Smooth muscle cell of bladder (primary cell): ENCODE results near the gene PPP1R27. TPM values are rescaled to one million over a fixed set of nuclear protein-coding genes. Genes with fewer than 3 reads are reported as not detected.

Experiments used
- total RNA-seq: library from RNA; depleted of rRNA; stranded (reverse); fragments of >200 nt; gene quantifications from 2 replicates; pipeline ENCODE4 v1.2.3, GENCODE V29; 2014

PPP1R27 gene
- not detected in 2 replicates for total RNA-seq

GRCh38 chr17:81834831-81835267 is at the start of gene PPP1R27:
PPP1R27 (minus strand) TSS chr17:81835050; CDS start chr17:81834953, 97 bp downstream.

GRCh38 chr17:81870981-81871386 is 36.1 kb upstream of the PPP1R27 start, which contains the start of gene ARHGDIA:
ARHGDIA (minus strand) TSS chr17:81871337; CDS start chr17:81869930, 1,407 bp downstream.

GRCh38 chr17:81859906-81860755 is 25.3 kb upstream of the PPP1R27 start, which contains the start of gene P4HB:
P4HB (minus strand) TSS chr17:81860535; CDS start chr17:81860471, 64 bp downstream.

GRCh38 chr17:81833160-81833920 is 1.5 kb downstream of the PPP1R27 start, which contains the start of gene MCRIP1:
MCRIP1 (minus strand) TSS chr17:81833291; CDS start chr17:81824506, 8,785 bp downstream.

GRCh38 chr17:81803728-81804558 is 30.9 kb downstream of the PPP1R27 start, which contains the start of gene GCGR:
GCGR (plus strand) TSS chr17:81804150; CDS start chr17:81809019, 4,869 bp downstream.

Other genes starting within 250 kb of the PPP1R27 start
- 49.4 and 70.4 TPM in 2 replicates for gene NPLOC4, start 197.9 kb downstream of the PPP1R27 start, total RNA-seq
- gene TSPAN10, start 197.9 kb downstream of the PPP1R27 start, total RNA-seq = 0.57 and 2.1 TPM in 2 replicates
- 0.65 TPM in 1 of 2 replicates, not detected in the other for gene PDE6G, start 178.5 kb downstream of the PPP1R27 start, total RNA-seq
- 30.7 and 33.1 TPM in 2 replicates for gene OXLD1, start 168.4 kb downstream of the PPP1R27 start, total RNA-seq
- gene CCDC137, start 168.3 kb downstream of the PPP1R27 start, total RNA-seq = 6.5 TPM in 2 replicates
- 25.5 and 37.8 TPM in 2 replicates for gene ARL16, start 151.3 kb downstream of the PPP1R27 start, total RNA-seq
- gene HGS, start 151.0 kb downstream of the PPP1R27 start, total RNA-seq = 54.6 and 69.7 TPM in 2 replicates
- gene MRPL12, start 131.7 kb downstream of the PPP1R27 start, total RNA-seq = 5.4 and 6.6 TPM in 2 replicates
- 6.1 and 6.3 TPM in 2 replicates for gene SLC25A10, start 122.8 kb downstream of the PPP1R27 start, total RNA-seq
- gene GCGR, start 30.9 kb downstream of the PPP1R27 start, total RNA-seq = 0.09 TPM in 1 of 2 replicates, not detected in the other
- gene MCRIP1, start 1.8 kb downstream of the PPP1R27 start, total RNA-seq = 78.6 and 95.7 TPM in 2 replicates
- 1,172 and 1,485 TPM in 2 replicates for gene P4HB, start 25.5 kb upstream of the PPP1R27 start, total RNA-seq
- 48.4 and 63.1 TPM in 2 replicates for gene ARHGDIA, start 36.3 kb upstream of the PPP1R27 start, total RNA-seq
- gene ALYREF, start 56.5 kb upstream of the PPP1R27 start, total RNA-seq = 109 and 112 TPM in 2 replicates
- 198 and 226 TPM in 2 replicates for gene ANAPC11, start 56.7 kb upstream of the PPP1R27 start, total RNA-seq
- gene NPB, start 67.2 kb upstream of the PPP1R27 start, total RNA-seq = 0.28 and 0.46 TPM in 2 replicates
- gene PCYT2, start 76.3 kb upstream of the PPP1R27 start, total RNA-seq = 61.2 and 81.8 TPM in 2 replicates
- gene SIRT7, start 83.1 kb upstream of the PPP1R27 start, total RNA-seq = 16.9 and 21.2 TPM in 2 replicates
- 13.7 and 17.0 TPM in 2 replicates for gene MAFG, start 92.7 kb upstream of the PPP1R27 start, total RNA-seq
- 105 and 117 TPM in 2 replicates for gene PYCR1, start 102.2 kb upstream of the PPP1R27 start, total RNA-seq
- not detected in 2 replicates for gene MYADML2, start 112.2 kb upstream of the PPP1R27 start, total RNA-seq
- gene NOTUM, start 126.1 kb upstream of the PPP1R27 start, total RNA-seq = under 0.01 and 0.09 TPM in 2 replicates
- 25.0 and 26.6 TPM in 2 replicates for gene ASPSCR1, start 142.6 kb upstream of the PPP1R27 start, total RNA-seq
- 14.4 and 20.1 TPM in 2 replicates for gene CENPX, start 187.8 kb upstream of the PPP1R27 start, total RNA-seq
- gene LRRC45, start 188.3 kb upstream of the PPP1R27 start, total RNA-seq = 9.2 and 11.1 TPM in 2 replicates
- gene RAC3, start 196.6 kb upstream of the PPP1R27 start, total RNA-seq = 5.7 and 10.6 TPM in 2 replicates
- gene DCXR, start 202.6 kb upstream of the PPP1R27 start, total RNA-seq = 44.4 and 57.6 TPM in 2 replicates
- 27.9 and 44.6 TPM in 2 replicates for gene RFNG, start 216.8 kb upstream of the PPP1R27 start, total RNA-seq
- gene GPS1, start 216.8 kb upstream of the PPP1R27 start, total RNA-seq = 85.9 and 88.7 TPM in 2 replicates
- gene DUS1L, start 230.8 kb upstream of the PPP1R27 start, total RNA-seq = 48.6 and 57.0 TPM in 2 replicates